H1 (cell line): ENCODE data around the gene RAPGEF6.

Experiments used
- CEBPB ChIP-seq: IDR thresholded peaks from 2 replicates; pipeline ENCODE4 v1.6.1; 2012; ENCODE audit warnings: low read depth, low read length
- EP300 ChIP-seq, 2 experiments: IDR thresholded peaks; 1 replicate in 1 of 2; 2 replicates in 1 of 2; pipeline ENCODE4 v1.6.1; 2011 to 2012; ENCODE audit warnings: low read depth in 2 of 2, low read length in 2 of 2, mild to moderate bottlenecking in 2 of 2, borderline replicate concordance in 1 of 2, inconsistent platforms in 1 of 2, moderate library complexity in 1 of 2
- GTF2F1 ChIP-seq: IDR thresholded peaks from 2 replicates; pipeline ENCODE4 v1.6.1; 2012; ENCODE audit warnings: low read depth, low read length, improper control_type of control experiment, borderline replicate concordance
- JUND ChIP-seq: IDR thresholded peaks from 2 replicates; pipeline ENCODE4 v1.6.1; 2011; ENCODE audit warnings: mild to moderate bottlenecking, improper control_type of control experiment, low read length
- MAFK ChIP-seq: IDR thresholded peaks from 2 replicates; pipeline ENCODE4 v1.6.1; 2012; ENCODE audit warnings: low read depth, mild to moderate bottlenecking, improper control_type of control experiment, low read length
- POLR2A ChIP-seq, 2 experiments: IDR thresholded peaks; 1 replicate in 1 of 2; 2 replicates in 1 of 2; pipeline ENCODE4 v1.6.1; 2011; ENCODE audit warnings: low read depth in 2 of 2, low read length in 2 of 2, mild to moderate bottlenecking in 2 of 2; ENCODE audit errors: control extremely low read depth in 1 of 2
- POLR2AphosphoS5 ChIP-seq: IDR thresholded peaks from 2 replicates; pipeline ENCODE4 v1.6.1; 2011; ENCODE audit warnings: low read depth, low read length
- SIX5 ChIP-seq: IDR thresholded peaks from 2 replicates; pipeline ENCODE4 v1.6.1; 2011; ENCODE audit warnings: mild to moderate bottlenecking, low read depth, low read length
- SP1 ChIP-seq: IDR thresholded peaks from 2 replicates; pipeline ENCODE4 v1.6.1; 2011; ENCODE audit warnings: low read depth, low read length
- SRF ChIP-seq: IDR thresholded peaks from 2 replicates; pipeline ENCODE4 v1.6.1; 2011; ENCODE audit warnings: mild to moderate bottlenecking, low read depth, low read length, moderate library complexity
- TCF12 ChIP-seq: IDR thresholded peaks from 2 replicates; pipeline ENCODE4 v1.6.1; 2011; ENCODE audit warnings: low read depth, mild to moderate bottlenecking, low read length
- TF ChIP-seq, protein P1 (sequence below), 3 experiments: IDR thresholded peaks; 1 replicate in 2 of 3; 2 replicates in 1 of 3; pipeline versions ENCODE4 v1.5.1 to v1.6.1; 2011; ENCODE audit warnings: low read length in 3 of 3, mild to moderate bottlenecking in 3 of 3, inconsistent platforms in 2 of 3, low read depth in 1 of 3, moderate library complexity in 1 of 3; ENCODE audit not compliant: insufficient read depth in 1 of 3; ENCODE audit errors: control extremely low read depth in 1 of 3
- TF ChIP-seq, protein P2 (sequence below): IDR thresholded peaks from 2 replicates; pipeline ENCODE4 v1.6.1; 2011; ENCODE audit warnings: low read depth, mild to moderate bottlenecking, low read length; ENCODE audit not compliant: insufficient read depth

DNA sequence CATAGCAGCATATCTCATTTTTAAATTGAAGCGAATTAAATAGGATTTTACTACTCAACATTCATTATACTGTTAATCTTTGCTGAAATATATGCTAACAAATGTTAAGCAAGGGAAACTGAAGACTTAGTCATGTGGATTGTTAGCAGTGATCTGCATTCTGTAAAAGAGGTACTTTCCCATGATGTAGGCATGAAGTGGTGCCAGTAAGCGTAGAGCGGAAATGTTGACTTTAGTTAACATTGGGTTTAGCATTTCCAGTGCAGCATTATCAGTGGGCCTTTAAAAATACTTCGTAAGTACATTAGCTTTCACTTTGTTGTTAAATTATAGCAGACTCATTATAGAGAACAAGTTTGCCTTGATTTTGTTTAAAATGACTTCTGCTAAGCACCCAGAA lies 240.9 kb downstream of the RAPGEF6 start:
- TF ChIP-seq EP300 (IDR thresholded peaks at IDR 0.05; ENCODE audit: borderline replicate concordance in 1 of 2, low read depth in 2 of 2, low read length in 2 of 2) = no peak
- TF ChIP-seq, protein P1, sequence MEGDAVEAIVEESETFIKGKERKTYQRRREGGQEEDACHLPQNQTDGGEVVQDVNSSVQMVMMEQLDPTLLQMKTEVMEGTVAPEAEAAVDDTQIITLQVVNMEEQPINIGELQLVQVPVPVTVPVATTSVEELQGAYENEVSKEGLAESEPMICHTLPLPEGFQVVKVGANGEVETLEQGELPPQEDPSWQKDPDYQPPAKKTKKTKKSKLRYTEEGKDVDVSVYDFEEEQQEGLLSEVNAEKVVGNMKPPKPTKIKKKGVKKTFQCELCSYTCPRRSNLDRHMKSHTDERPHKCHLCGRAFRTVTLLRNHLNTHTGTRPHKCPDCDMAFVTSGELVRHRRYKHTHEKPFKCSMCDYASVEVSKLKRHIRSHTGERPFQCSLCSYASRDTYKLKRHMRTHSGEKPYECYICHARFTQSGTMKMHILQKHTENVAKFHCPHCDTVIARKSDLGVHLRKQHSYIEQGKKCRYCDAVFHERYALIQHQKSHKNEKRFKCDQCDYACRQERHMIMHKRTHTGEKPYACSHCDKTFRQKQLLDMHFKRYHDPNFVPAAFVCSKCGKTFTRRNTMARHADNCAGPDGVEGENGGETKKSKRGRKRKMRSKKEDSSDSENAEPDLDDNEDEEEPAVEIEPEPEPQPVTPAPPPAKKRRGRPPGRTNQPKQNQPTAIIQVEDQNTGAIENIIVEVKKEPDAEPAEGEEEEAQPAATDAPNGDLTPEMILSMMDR (IDR thresholded peaks at IDR 0.05; ENCODE audit: control extremely low read depth in 1 of 3, insufficient read depth in 1 of 3, low read depth in 1 of 3, low read length in 3 of 3) = no peak
- no peak for TF ChIP-seq SIX5
- TF ChIP-seq POLR2AphosphoS5 = no peak
- no peak for TF ChIP-seq TCF12
- TF ChIP-seq JUND = no peak
- TF ChIP-seq MAFK = no peak
- TF ChIP-seq POLR2A (IDR thresholded peaks at IDR 0.05; ENCODE audit: control extremely low read depth in 1 of 2, low read depth in 2 of 2, low read length in 2 of 2) = no peak
- TF ChIP-seq CEBPB = no peak
- no peak for TF ChIP-seq GTF2F1
- TF ChIP-seq, protein P2, sequence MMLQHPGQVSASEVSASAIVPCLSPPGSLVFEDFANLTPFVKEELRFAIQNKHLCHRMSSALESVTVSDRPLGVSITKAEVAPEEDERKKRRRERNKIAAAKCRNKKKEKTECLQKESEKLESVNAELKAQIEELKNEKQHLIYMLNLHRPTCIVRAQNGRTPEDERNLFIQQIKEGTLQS = no peak
- TF ChIP-seq SP1 = no peak
- TF ChIP-seq SRF = no peak
